ENCODE results near the gene C2orf49.
"Not testable (repeated sequence)": the region's sequence is repeated elsewhere in the genome, so short reads cannot be mapped to it uniquely, and the experiment has no call there.

Gene C2orf49

GRCh38 chr2:105321875-105322646 lies 15.3 kb upstream of the C2orf49 start:
- no peak for DNase-seq

- DNase-seq = no peak
Observed at GRCh38 chr2:105323111-105323510, 14.2 kb upstream of the C2orf49 start.

GRCh38 chr2:105324101-105324500 lies 13.2 kb upstream of the C2orf49 start:
- DNase-seq = no peak

GRCh38 chr2:105324732-105325131 lies 12.6 kb upstream of the C2orf49 start:
- DNase-seq = no peak

DNA sequence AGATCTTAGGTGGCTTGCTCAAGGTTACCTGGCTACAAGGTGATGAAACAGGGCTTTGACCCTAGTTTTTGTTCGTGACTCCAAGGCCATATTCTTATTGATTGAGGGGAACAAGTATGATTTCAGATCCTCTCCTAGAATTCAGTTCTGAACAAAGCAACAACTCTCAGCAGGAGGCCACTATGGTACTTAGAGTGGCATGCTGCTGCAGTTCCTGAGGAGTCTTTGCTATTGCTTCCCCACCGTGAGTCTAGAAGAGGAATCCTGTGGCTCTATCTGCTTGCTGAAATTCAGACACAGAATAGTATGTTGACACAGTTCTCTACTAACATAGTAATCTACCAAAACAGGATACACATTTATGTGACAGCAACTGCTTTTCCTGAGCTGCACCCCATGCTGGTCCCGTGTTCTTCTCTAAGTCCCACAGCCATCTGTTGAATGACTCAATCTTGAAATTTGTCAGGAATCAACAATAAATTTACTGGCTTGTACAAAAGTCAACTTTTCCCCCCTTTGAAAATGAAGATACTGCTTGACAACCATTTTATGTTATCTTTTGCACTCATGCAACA lies 11.9 kb upstream of the C2orf49 start:
- DNase-seq = no peak

GRCh38 chr2:105327271-105327670 lies 10.1 kb upstream of the C2orf49 start:
- DNase-seq = not testable (repeated sequence)

DNA sequence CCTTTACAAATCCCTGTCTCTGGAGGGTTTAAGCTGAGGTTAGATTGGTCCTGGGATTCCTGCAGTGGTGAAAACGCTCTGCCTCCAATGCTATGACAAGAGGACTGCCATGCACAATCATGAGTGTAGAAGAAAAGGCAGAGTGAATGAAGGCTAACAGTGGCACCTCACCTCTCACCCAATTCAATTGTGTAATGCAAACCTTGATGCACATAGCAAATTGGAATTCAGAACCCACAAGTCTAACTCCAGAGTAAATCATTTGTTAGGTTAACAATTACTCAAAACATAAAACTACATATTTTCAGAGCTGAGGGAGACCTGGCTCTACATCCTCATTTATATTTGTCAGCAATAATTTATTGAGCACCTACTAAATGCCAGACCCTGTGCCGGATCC lies 9.7 kb upstream of the C2orf49 start:
- no peak for DNase-seq

GRCh38 chr2:105328281-105329196 lies 8.8 kb upstream of the C2orf49 start:
- DNase-seq = peak in 1 of 2 experiments; percentile 18

DNA sequence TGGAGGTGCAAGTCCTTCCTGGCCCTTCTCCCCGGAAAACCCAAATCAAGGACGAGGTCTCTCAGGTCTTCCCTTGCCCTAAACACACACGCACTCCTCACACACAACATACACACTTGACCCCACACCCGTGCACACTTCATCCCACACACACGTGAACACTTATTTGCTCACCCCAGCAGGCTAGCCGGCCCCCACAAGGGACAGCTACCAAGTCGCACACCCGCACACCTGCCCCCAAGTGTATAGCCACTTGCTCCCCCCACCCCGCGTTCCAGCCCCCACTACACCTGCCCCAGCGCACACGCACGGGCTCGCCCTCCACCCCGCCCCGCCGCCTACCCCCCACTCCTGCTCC lies 8.2 kb upstream of the C2orf49 start:
- DNase-seq = no peak

DNA sequence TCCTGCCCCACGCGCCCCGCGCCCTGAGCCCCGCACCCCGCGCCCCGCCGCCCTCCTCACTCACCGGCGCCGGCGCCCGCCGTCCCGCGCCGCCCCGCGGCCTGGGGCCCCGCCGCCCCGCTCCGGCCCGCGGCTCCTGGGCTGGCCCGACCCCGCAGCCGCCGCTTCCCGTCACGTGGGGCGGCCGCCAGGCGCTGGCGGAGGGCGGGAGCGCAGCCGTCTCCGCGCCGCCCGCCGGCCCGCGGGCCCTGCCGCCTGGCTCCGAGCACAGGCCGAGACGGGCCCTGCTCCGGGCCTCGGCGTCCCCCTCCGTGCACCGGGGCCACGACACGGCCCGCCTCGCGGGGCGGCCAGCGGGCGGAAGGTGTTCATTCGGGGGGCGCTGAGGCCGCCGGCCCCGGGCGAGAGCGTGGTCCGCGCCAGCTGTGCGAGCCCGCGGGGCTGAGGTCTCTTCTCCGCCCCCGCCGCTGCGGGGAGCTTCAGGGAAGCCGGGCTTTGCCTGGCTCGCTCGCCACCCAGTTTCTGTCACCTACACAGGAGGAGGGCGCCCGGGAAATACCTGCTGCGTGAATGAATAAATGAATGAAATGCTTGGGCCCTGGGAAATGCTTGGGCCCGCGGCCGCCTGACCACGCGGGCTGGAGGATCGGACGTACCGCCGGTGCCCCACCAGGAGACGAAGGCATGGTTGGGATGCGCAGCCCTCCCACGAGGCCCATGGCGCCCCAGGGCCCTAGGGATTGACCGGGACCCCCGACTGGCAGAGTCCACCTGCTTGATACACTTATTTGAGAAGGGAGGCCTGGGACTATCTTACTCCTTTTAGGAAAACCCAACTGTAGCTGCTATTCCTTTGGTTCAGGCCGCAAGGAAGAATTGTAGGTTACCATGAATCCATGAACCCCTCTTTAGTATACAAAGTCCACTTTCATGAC lies 7.5 kb upstream of the C2orf49 start, which contains the start of gene TGFBRAP1:
TGFBRAP1 (minus strand) TSS at position 175 of the 935 bp plus-strand sequence. CDS start 21,434 bp downstream, outside the sequence.
- DNase-seq = peak in 1 of 2 experiments; percentile 46

DNA sequence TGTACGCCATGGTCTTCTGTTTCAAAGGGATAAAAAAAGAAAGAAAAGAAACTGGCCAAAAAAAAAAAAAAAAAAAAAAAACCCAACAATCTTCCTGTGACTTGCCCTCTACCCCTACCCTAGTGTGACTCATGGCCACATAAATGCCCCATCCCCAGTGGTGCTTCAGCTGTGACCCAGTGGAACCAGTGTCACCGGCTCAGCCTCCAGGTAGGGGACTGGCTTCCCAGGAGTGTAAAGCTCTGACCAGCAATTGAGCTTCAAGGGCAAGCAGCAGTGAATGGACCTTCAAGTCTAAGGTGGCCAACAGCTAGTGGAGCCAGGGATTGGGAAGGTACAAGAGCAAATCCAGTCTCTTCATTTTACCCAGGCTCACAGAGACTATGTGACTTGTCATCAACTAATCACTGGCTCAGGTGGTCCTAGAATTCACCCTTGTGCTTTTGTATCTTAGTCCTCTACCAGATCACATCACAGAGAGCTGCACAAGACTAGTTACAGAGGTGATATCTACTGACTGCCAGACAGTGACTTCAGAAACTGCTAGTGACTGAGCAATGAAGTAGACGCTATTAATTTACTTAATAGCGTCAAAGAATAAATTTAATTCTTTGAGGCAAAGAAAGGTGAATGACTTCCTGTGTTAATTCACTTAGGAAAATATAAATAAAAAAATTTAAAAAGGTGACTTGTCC lies 6.5 kb upstream of the C2orf49 start:
- no peak for DNase-seq

DNA sequence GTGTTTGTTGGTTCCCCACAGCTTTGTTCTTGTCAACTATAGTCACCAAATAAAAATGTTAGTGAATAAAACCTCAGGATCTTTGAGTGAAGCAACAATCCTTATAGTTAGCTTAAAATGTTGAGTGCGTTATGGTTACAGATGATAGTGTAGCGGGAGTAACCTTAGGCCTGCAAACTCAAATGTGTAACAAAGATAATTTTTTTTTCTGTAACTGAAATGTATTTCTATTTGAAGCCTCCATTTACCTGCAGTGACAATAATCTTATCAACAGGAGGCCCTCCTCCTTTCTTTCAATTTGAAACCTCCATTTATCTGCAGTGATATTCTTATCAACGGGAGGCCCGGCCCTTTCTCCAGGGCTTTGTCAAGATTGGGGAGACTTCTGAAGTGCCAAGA lies 3.1 kb upstream of the C2orf49 start:
- DNase-seq = no peak

- DNase-seq = no peak
Observed at GRCh38 chr2:105335469-105335868, 1.9 kb upstream of the C2orf49 start.

GRCh38 chr2:105336786-105337121 lies 586 bp upstream of the C2orf49 start:
- no peak for DNase-seq

- DNase-seq = no peak
Observed at GRCh38 chr2:105338020-105338385, 663 bp downstream of the C2orf49 start.

DNA sequence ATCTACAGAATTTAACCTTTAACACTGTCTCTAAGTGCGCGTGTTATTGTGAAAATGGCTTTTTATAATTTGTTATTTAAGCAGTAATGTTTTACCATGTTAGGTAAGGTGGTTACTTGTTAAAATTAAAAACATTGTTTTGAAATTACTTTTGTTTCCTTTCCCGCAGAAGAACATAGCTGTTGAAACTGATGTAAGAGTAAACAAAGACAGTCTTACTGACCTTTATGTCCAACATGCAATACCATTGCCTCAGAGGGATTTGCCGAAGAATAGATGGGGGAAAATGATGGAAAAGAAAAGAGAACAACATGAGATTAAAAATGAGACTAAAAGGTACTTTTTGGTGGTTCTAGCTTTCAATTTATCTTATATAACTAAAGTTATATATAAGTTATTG lies 2.1 kb downstream of the C2orf49 start:
- no peak for DNase-seq

GRCh38 chr2:105344704-105345345 lies 7.5 kb downstream of the C2orf49 start:
- DNase-seq = peak in 1 of 2 experiments; percentile 34

GRCh38 chr2:105357122-105357521 lies 19.8 kb downstream of the C2orf49 start:
- DNase-seq = no peak

- DNase-seq = no peak
Observed at GRCh38 chr2:105358593-105358992, 21.3 kb downstream of the C2orf49 start.

DNA sequence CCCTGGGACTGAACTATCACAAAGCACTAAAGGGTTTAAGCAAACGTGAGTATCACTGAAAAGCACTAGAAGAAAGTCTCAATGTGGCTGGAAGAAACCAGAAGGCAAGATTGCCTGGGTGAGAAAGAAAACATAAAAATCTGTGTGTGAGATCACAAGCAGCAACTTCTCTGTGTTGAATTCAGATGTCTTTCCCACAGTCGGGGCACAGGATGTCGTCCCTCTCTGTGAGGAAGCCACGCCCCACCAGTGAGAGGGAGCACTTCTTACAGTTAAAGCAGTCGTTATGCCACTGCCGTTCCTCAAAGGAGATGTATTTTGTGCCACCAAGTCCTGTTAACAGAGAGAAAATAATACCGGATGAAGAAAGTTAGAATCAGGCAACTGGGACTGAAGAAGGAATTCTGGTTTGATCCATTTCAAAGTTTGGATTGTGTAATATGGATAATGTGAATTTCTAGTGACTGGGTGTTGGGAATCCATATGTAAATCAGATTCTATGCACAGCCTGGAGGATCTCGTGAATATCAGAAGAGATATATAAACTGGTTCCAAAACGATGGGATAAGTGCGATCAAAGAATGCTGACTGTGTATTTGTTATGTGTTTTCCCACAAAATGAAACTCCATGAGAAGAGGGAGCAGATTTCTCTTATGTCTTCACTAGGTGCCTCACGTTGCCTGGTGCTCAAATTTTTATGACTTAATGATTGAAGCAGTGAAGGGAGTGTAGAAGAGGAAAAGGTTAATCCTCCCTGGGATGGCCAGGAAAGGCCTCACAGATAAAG lies 24.0 kb downstream of the C2orf49 start:
- DNase-seq = no peak
